Activated T-cell treated with anti-CD3 and anti-CD28 coated beads for 48 hours (primary cell): ENCODE results near the gene UQCRFS1.
A peak's percentile ranks its signal among the peaks of the same experiment; 100 is the strongest.
"Not testable (repeated sequence)": the region's sequence is repeated elsewhere in the genome, so short reads cannot be mapped to it uniquely, and the experiment has no call there.

Experiments used
- DNase-seq: peaks from one replicate; pipeline ENCODE4 v3.0.0-alpha.2; 2020; ENCODE audit warnings: low read depth

The UQCRFS1 gene

GRCh38 chr19:29214411-29214810, 1.5 kb upstream of the UQCRFS1 start:
- DNase-seq = no peak

- no peak for DNase-seq
Measured at GRCh38 chr19:29212356-29212647, 649 bp downstream of the UQCRFS1 start.

- DNase-seq = peak; percentile 3
Measured at GRCh38 chr19:29211562-29212355, 1.2 kb downstream of the UQCRFS1 start.

- not testable (repeated sequence) for DNase-seq
Measured at GRCh38 chr19:29211041-29211440, 1.9 kb downstream of the UQCRFS1 start.

GRCh38 chr19:29210502-29210901, 2.4 kb downstream of the UQCRFS1 start:
- not testable (repeated sequence) for DNase-seq

- not testable (repeated sequence) for DNase-seq
Measured at GRCh38 chr19:29207403-29208187, 5.4 kb downstream of the UQCRFS1 start.

GRCh38 chr19:29206453-29206852, 6.5 kb downstream of the UQCRFS1 start:
- no peak for DNase-seq

- DNase-seq = no peak
Measured at GRCh38 chr19:29202281-29202680, 10.7 kb downstream of the UQCRFS1 start.

GRCh38 chr19:29201855-29202254, 11.1 kb downstream of the UQCRFS1 start:
- no peak for DNase-seq

- no peak for DNase-seq
Measured at GRCh38 chr19:29194658-29195057, 18.3 kb downstream of the UQCRFS1 start.

GRCh38 chr19:29193155-29193554, 19.8 kb downstream of the UQCRFS1 start:
- DNase-seq = no peak

- DNase-seq = no peak
Measured at GRCh38 chr19:29191005-29191404, 21.9 kb downstream of the UQCRFS1 start.

GRCh38 chr19:29189033-29189360, 24.0 kb downstream of the UQCRFS1 start:
- DNase-seq = no peak

- DNase-seq = no peak
Measured at GRCh38 chr19:29188289-29189032, 24.5 kb downstream of the UQCRFS1 start.

GRCh38 chr19:29187676-29188075, 25.3 kb downstream of the UQCRFS1 start:
- DNase-seq = no peak

GRCh38 chr19:29185427-29185826, 27.5 kb downstream of the UQCRFS1 start:
- DNase-seq = no peak

GRCh38 chr19:29176981-29177754, 35.8 kb downstream of the UQCRFS1 start:
- no peak for DNase-seq

GRCh38 chr19:29173896-29174295, 39.1 kb downstream of the UQCRFS1 start:
- no peak for DNase-seq

GRCh38 chr19:29172302-29172701, 40.6 kb downstream of the UQCRFS1 start:
- DNase-seq = no peak

GRCh38 chr19:29171525-29171924, 41.4 kb downstream of the UQCRFS1 start:
- no peak for DNase-seq

- no peak for DNase-seq
Measured at GRCh38 chr19:29170554-29170953, 42.4 kb downstream of the UQCRFS1 start.

GRCh38 chr19:29162694-29163093, 50.3 kb downstream of the UQCRFS1 start:
- no peak for DNase-seq
